Coronary artery (tissue), 2 donors: ENCODE measurements around the gene ABCG2.

Source experiments
- DNase-seq: peaks from one replicate; pipeline ENCODE4 v3.0.0-alpha.2; 2017; ENCODE audit warnings: low spot score
- H3K27ac ChIP-seq, 2 donors: fragments of 200-600 bp; sonication (generic); one replicate each; pipeline ENCODE4 v1.5.1; 2016 to 2019
- H3K4me3 ChIP-seq: fragments of 200-600 bp; sonication (generic); 2 replicates; pipeline ENCODE4 v1.5.1; 2016; ENCODE audit warnings: mild to moderate bottlenecking, moderate library complexity
- CTCF ChIP-seq: fragments of 200-600 bp; sonication (generic); IDR thresholded peaks from one replicate; pipeline ENCODE4 v1.5.1; 2019; ENCODE audit warnings: antibody characterized with exemption

The ABCG2 gene

GRCh38 chr4:88062311-88062710 lies 96.1 kb downstream of the ABCG2 start:
- no peak for TF ChIP-seq CTCF
- H3K4me3 ChIP-seq, result no peak overlapping the region
- no peak for DNase-seq
- no peak overlapping the region for H3K27ac ChIP-seq

GRCh38 chr4:88060431-88060830 lies 98.0 kb downstream of the ABCG2 start:
- no peak for DNase-seq
- Histone ChIP-seq H3K4me3 (no peak overlapping the region), H3K27ac (no peak overlapping the region)
- TF ChIP-seq CTCF, result no peak

GRCh38 chr4:88059766-88060165 lies 98.7 kb downstream of the ABCG2 start:
- DNase-seq, result no peak
- Histone ChIP-seq H3K27ac (no peak overlapping the region), H3K4me3 (no peak overlapping the region)
- no peak for TF ChIP-seq CTCF

- H3K4me3 ChIP-seq, result no peak overlapping the region
- TF ChIP-seq CTCF, result no peak
- H3K27ac ChIP-seq, result no peak overlapping the region
- no peak for DNase-seq
These were observed 100.1 kb downstream of the ABCG2 start for GRCh38 chr4:88058295-88058694.

- no peak for TF ChIP-seq CTCF
- no peak for DNase-seq
- no peak overlapping the region for H3K4me3 ChIP-seq
- no peak overlapping the region for H3K27ac ChIP-seq
These were observed 103.5 kb downstream of the ABCG2 start for GRCh38 chr4:88054901-88055300.

- H3K27ac ChIP-seq, result no peak overlapping the region
- DNase-seq, result no peak
- TF ChIP-seq CTCF, result no peak
- H3K4me3 ChIP-seq, result no peak overlapping the region
These were observed 104.2 kb downstream of the ABCG2 start for GRCh38 chr4:88054229-88054628.

- H3K4me3 ChIP-seq, result no peak overlapping the region
- no peak for TF ChIP-seq CTCF
- no peak for DNase-seq
- H3K27ac ChIP-seq, result no peak overlapping the region
These were observed 113.4 kb downstream of the ABCG2 start for GRCh38 chr4:88045021-88045420.
